GM10266 (cell line): Measurements from ENCODE around the gene RPLP2.

ENCODE experiments used
- DNase-seq: peaks from one replicate; pipeline ENCODE4 v3.0.0; 2012; ENCODE audit errors: extremely low spot score
- TF ChIP-seq, protein P1 (sequence below): IDR thresholded peaks from 2 replicates; pipeline ENCODE4 v1.5.1; 2012; ENCODE audit warnings: mild to moderate bottlenecking, low read depth; ENCODE audit not compliant: control insufficient read depth, insufficient read depth; ENCODE audit errors: missing control alignments

RPLP2 gene

DNA sequence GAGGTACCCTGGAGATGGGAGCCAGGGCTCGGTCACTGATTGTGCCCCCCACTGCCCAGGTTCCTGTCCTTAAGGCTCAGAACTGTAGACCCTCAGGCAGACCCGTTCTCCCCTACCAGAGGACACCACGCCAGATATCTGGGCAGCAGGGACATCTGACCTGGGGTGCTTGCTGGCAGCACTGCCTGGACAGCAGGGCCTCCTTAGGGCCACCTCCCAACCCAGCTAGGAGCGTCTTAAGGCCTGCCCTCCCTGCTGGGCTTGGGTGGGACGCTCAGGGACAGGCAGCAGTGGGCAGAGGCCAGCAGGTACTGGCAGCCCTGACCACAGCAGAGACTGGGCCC is 29.5 kb downstream of the RPLP2 start:
- TF ChIP-seq, protein P1, sequence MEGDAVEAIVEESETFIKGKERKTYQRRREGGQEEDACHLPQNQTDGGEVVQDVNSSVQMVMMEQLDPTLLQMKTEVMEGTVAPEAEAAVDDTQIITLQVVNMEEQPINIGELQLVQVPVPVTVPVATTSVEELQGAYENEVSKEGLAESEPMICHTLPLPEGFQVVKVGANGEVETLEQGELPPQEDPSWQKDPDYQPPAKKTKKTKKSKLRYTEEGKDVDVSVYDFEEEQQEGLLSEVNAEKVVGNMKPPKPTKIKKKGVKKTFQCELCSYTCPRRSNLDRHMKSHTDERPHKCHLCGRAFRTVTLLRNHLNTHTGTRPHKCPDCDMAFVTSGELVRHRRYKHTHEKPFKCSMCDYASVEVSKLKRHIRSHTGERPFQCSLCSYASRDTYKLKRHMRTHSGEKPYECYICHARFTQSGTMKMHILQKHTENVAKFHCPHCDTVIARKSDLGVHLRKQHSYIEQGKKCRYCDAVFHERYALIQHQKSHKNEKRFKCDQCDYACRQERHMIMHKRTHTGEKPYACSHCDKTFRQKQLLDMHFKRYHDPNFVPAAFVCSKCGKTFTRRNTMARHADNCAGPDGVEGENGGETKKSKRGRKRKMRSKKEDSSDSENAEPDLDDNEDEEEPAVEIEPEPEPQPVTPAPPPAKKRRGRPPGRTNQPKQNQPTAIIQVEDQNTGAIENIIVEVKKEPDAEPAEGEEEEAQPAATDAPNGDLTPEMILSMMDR, result no peak
- DNase-seq, result no peak

DNA sequence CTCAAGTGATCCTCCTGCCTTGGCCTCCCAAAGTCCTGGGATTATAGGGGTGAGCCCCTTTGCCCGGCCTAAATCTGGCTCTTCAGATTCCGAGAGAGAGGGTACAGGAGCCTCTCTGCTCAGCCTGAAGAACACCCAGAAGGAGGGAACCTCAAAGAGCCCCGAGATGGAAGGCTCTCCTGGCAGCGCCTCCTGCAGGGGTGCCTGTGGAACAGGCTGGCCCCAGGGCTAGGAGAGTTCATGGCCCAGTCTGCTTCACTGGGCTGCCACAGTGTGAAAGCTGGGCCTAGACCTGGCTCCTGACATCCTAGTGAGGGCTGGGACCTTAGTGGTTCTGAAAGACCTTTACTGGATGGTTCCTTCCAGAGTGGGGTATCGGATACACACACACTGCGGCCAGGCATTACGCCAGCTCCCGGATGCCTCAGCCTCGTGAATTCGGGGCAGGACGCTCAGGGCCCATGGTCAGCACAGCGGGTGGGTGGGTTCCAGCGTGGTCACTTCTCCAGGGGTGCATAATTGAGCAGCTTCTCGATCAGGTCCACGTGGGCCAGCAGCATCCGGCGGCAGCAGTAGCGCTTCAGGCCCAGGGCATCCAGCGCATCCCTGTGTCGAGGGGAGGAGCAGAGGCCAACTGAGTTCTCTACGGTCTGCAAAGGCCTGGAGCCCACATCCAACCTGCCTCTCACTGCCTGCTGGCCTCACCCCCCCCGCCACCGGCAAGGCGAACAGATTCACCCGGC is 30.3 kb downstream of the RPLP2 start:
- DNase-seq, result no peak
- TF ChIP-seq, protein P1, result peak; percentile 37

DNA sequence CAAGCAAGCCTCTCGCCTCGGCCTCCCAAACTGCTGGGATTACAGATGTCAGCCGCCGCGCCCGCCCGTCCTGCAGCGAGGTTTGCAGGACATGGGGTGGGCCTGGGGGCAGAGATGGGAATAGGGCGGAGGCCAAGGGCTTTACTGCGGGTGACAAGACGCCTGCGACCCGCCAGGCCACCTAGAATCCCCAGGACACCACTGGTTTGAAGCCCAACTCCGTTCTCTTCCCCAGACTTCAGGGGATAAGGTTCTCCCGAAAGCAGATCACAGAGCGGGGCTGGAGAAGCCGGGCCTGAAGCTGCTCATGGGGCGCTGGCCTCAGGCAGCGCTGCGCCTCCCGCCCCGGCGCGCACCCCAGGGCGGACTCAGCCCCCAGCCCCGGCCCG is 32.2 kb downstream of the RPLP2 start:
- TF ChIP-seq, protein P1, result no peak
- DNase-seq, result no peak

DNA sequence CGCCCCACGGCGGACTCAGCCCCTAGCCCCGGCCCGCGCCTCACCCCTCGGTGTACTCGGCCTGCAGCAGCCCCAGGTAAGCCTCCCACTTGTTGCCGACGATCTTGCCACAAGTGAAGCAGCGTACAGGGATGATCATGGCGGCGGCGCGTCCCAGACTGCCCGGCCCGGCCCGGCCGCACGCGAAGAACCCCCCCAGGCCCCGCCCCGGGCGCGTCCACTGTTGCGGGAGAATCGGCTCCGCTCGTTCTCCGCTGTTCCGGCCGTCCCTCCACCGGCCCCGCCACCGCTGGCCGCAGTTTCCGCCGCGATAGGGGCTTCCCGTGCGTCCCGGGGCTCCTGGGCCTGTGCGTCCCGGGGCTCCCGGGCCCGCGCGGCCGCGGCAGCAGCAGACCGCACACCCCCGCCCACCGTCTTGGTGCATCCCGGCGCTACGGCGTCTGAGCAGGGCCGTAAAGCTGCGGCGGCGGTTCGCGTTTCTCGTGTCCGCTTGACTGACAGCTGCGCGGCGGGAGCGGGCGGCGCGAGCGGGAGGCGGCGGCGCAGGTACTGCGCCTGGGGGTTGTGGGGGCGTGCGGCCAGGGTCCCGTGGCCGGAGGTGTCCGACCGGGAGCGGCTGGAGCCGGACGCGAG is 32.7 kb downstream of the RPLP2 start, which contains the start of the genes POLR2L and TSPAN4:
TSS of gene POLR2L (minus strand) at position 160 of the 633 bp plus-strand sequence. CDS start at position 139, 21 bp downstream.
TSS of gene TSPAN4 (plus strand) at position 483 of the 633 bp plus-strand sequence. CDS start 7,453 bp downstream, outside the sequence.
- peak; percentile 98 for DNase-seq
- TF ChIP-seq, protein P1, result no peak

DNA sequence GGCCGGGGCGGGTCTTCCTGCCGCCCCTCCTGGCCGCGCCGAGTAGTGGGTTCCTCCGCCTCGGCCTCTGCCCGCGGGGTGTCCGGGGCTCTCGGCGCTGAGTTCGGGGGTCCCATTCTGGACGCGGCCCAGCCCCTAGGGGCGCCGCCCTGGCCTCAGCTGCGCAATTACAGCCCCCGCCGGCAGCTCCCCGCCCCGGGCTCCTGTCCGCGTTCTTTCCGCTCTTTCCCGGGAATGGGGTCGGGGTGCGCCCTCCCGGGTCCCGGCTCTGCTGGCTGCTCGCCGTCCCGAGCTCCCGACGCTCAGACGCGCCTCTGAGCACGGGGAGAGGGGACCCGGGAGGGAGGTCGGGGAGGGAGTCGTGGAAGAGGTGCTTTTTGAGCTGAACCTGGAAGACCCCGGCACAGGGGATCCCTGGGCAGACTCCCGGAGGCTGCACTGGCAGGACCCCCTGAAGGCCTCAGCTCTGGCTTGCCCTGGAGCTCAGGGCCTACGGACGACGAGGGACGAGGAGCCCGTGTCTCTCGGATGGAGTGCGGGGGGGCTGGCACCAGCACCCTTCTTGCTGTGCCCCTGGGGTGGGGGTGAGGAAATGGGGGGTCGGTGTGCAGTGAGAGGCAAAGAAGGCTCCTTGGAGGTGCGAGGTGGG is 33.4 kb downstream of the RPLP2 start:
- TF ChIP-seq, protein P1, result peak; percentile 6
- DNase-seq, result no peak

DNA sequence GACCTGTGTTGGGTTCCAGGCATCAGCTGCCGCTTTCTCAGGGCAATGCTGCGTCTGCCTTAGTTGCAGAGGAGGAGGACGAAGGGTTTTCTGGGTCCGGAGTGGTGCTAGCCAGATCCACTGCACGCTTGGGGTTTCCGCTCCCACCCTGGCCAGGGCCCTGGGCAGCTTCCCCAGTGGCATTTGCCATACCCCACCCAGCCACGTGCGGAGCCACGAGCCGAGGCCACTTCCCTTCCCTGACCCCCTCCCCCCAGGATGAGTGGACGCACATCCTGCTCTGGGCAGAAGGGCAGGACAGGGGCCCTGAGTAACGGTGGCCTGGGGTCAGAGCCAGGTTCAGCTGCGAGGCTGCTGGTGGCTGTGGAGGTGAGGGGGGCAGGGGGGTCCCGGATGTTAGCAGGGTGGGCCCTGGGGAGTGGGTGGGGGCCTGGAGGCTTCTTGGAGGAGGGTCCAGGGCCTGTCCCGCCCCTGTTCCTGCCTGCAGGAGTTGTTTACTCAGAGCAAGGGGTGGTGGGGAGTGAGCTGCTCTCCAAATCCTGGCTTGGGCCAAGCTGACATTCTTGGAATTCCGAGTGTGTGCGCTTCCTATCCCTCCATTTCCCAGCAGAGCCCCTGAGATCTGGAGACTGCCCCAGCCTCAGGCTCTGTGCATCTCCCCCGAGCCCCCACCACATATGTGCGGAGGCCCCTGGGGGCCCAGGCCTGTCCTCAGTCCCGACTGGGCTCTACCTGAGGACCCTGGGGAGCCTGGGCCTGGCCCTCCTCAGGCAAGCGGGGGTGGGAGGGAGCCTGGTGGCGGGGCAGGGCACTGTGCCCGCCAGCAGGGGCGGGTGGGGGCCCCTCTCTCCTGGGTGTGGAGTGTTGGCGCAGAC is 34.3 kb downstream of the RPLP2 start:
- TF ChIP-seq, protein P1, result no peak
- DNase-seq, result no peak
